Endothelial cell of umbilical vein (primary cell): ENCODE data around the gene LEMD3.

ENCODE experiments used
- EZH2 ChIP-seq: IDR thresholded peaks from 2 replicates; pipeline ENCODE4 v1.6.1; 2012; ENCODE audit warnings: borderline replicate concordance, low read depth, mild to moderate bottlenecking, moderate library complexity, low read length, inconsistent platforms; ENCODE audit not compliant: severe bottlenecking
- MYC ChIP-seq: IDR thresholded peaks from one replicate; pipeline ENCODE4 v1.6.1; 2011; ENCODE audit warnings: mild to moderate bottlenecking, low read depth, low read length
- POLR2A ChIP-seq: IDR thresholded peaks from 2 replicates; pipeline ENCODE4 v1.6.1; 2012; ENCODE audit warnings: low read depth, mild to moderate bottlenecking, control low read depth, low read length
- POLR2AphosphoS5 ChIP-seq: IDR thresholded peaks from 2 replicates; pipeline ENCODE4 v1.6.1; 2012; ENCODE audit warnings: low read depth, mild to moderate bottlenecking, control low read depth, low read length, moderate library complexity; ENCODE audit not compliant: insufficient read depth
- TF ChIP-seq, protein P1 (sequence below), 2 donors: IDR thresholded peaks; 1 replicate in 1 of 2; 2 replicates in 1 of 2; pipeline ENCODE4 v1.5.1; 2011; ENCODE audit warnings: low read length in 2 of 2, mild to moderate bottlenecking in 2 of 2, moderate library complexity in 2 of 2, control low read depth in 1 of 2, inconsistent platforms in 1 of 2, low read depth in 1 of 2; ENCODE audit not compliant: insufficient read depth in 1 of 2; ENCODE audit errors: extremely low read depth in 1 of 2

DNA sequence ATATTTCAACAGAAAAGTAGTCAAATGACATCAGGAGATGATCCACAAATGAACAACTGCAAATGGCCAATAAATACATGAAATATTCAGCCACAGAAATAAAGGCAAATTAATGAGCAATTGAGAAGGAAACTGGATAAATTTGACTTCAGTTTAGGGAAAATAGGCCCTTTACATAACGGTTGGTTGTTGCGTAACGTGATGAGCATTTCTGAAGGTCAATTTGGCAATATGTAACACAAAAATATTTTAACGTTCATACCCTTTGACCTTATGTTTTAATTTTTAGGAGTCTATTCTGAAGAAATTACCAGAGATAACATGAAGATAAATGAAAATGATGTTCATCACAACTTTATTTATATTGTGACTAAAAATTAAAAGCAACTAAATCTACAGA lies 94.4 kb downstream of the LEMD3 start:
- TF ChIP-seq, protein P1, sequence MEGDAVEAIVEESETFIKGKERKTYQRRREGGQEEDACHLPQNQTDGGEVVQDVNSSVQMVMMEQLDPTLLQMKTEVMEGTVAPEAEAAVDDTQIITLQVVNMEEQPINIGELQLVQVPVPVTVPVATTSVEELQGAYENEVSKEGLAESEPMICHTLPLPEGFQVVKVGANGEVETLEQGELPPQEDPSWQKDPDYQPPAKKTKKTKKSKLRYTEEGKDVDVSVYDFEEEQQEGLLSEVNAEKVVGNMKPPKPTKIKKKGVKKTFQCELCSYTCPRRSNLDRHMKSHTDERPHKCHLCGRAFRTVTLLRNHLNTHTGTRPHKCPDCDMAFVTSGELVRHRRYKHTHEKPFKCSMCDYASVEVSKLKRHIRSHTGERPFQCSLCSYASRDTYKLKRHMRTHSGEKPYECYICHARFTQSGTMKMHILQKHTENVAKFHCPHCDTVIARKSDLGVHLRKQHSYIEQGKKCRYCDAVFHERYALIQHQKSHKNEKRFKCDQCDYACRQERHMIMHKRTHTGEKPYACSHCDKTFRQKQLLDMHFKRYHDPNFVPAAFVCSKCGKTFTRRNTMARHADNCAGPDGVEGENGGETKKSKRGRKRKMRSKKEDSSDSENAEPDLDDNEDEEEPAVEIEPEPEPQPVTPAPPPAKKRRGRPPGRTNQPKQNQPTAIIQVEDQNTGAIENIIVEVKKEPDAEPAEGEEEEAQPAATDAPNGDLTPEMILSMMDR (IDR thresholded peaks at IDR 0.05; ENCODE audit: extremely low read depth in 1 of 2, insufficient read depth in 1 of 2, low read depth in 1 of 2, low read length in 2 of 2), result no peak
- TF ChIP-seq POLR2AphosphoS5 (no peak), MYC (no peak), POLR2A (no peak), EZH2 (no peak)
